Peyer's patch (tissue), 4 donors: ENCODE data around the gene POLR1B. TPM values are rescaled to one million over a fixed set of nuclear protein-coding genes. Genes with fewer than 3 reads are reported as not detected.
"Not testable (repeated sequence)": the region's sequence is repeated elsewhere in the genome, so short reads cannot be mapped to it uniquely, and the experiment has no call there.

ENCODE experiments used
- DNase-seq, 3 donors: peaks; one replicate each; pipeline ENCODE4 v3.0.0-alpha.2; 2017 to 2019
- H3K27ac ChIP-seq, 4 donors: fragments of 200-600 bp; sonication (generic); one replicate each; pipeline ENCODE4 v1.5.1; 2016 to 2019
- H3K27me3 ChIP-seq, 2 donors: fragments of 200-600 bp; sonication (generic); one replicate each; pipeline ENCODE4 v1.5.1; 2019
- H3K36me3 ChIP-seq, 3 donors: fragments of 200-600 bp; sonication (generic); one replicate each; pipeline ENCODE4 v1.5.1; 2016 to 2019
- H3K4me1 ChIP-seq, 4 donors: fragments of 200-600 bp; sonication (generic); one replicate each; pipeline ENCODE4 v1.5.1; 2016 to 2019
- H3K4me3 ChIP-seq, 4 donors: fragments of 200-600 bp; sonication (generic); 1 replicate in 3 of 4; 2 replicates in 1 of 4; pipeline ENCODE4 v1.5.1; 2016 to 2019; ENCODE audit warnings: mild to moderate bottlenecking in 1 of 4
- H3K9me3 ChIP-seq, 4 donors: fragments of 200-600 bp; sonication (generic); one replicate each; pipeline ENCODE4 v1.5.1; 2016 to 2019; ENCODE audit warnings: mild to moderate bottlenecking in 1 of 4
- CTCF ChIP-seq, 6 experiments: fragments of 450-650 bp in 4 of 6; fragments of 200-600 bp in 2 of 6; sonication (generic) in 1 of 6; IDR thresholded peaks; one replicate each; pipeline ENCODE4 v1.5.1; 2017 to 2019; ENCODE audit warnings: antibody characterized with exemption in 6 of 6, mild to moderate bottlenecking in 3 of 6, moderate library complexity in 1 of 6
- POLR2A ChIP-seq, 2 donors: fragments of 450-650 bp; IDR thresholded peaks; one replicate each; pipeline ENCODE4 v1.5.1; 2017; ENCODE audit warnings: antibody characterized with exemption in 2 of 2, mild to moderate bottlenecking in 2 of 2, moderate library complexity in 2 of 2
- total RNA-seq, 4 donors: library from RNA; depleted of rRNA; stranded (reverse); fragments of >200 nt; gene quantifications; one replicate each; pipeline ENCODE4 v1.1.0, GENCODE V29; 2016

POLR1B gene
- total RNA-seq, 4 donors from 2014 or later: 7.5 to 15.8 (median 10.0) TPM

GRCh38 chr2:112500850-112501484 lies 41.3 kb upstream of the POLR1B start:
- H3K4me1 ChIP-seq, H3K4me3 ChIP-seq, H3K36me3 ChIP-seq, H3K27ac ChIP-seq, H3K9me3 ChIP-seq, H3K27me3 ChIP-seq: not testable (repeated sequence)
- DNase-seq: peak in 2 of 3 donors; percentile 37 to 72
- TF ChIP-seq CTCF (IDR thresholded peaks at IDR 0.05): peak in 4 of 6 experiments; percentile 43 to 75 (median 56)

- not testable (repeated sequence) for H3K36me3 ChIP-seq, H3K27ac ChIP-seq, H3K4me3 ChIP-seq, H3K9me3 ChIP-seq, H3K4me1 ChIP-seq, H3K27me3 ChIP-seq, DNase-seq
These were observed 32.8 kb upstream of the POLR1B start for GRCh38 chr2:112509239-112509998.

- DNase-seq: no peak
- Histone ChIP-seq H3K27ac (no peak overlapping the region), H3K36me3 (peaks cover 0 to 34% (median 0%) of the 10 kb centered on the region in 3 donors), H3K27me3 (no peaks in the 10 kb centered on the region), H3K4me3 (no peak overlapping the region), H3K4me1 (no peaks in the 10 kb centered on the region), H3K9me3 (no peaks in the 10 kb centered on the region)
- TF ChIP-seq CTCF (IDR thresholded peaks at IDR 0.05): no peak
- no peak for TF ChIP-seq POLR2A (IDR thresholded peaks at IDR 0.05)
These were observed 25.5 kb upstream of the POLR1B start for GRCh38 chr2:112516801-112517200.

- Histone ChIP-seq H3K9me3 (no peaks in the 10 kb centered on the region), H3K36me3 (peaks cover 0 to 41% (median 0%) of the 10 kb centered on the region in 3 donors), H3K27ac (no peak overlapping the region), H3K4me3 (no peak overlapping the region), H3K4me1 (no peaks in the 10 kb centered on the region), H3K27me3 (no peaks in the 10 kb centered on the region)
- no peak for DNase-seq
- TF ChIP-seq CTCF (IDR thresholded peaks at IDR 0.05) (no peak), POLR2A (IDR thresholded peaks at IDR 0.05) (no peak)
These were observed 23.5 kb upstream of the POLR1B start for GRCh38 chr2:112518807-112519206.

- no peaks in the 10 kb centered on the region for H3K4me1 ChIP-seq
- no peak overlapping the region for H3K27ac ChIP-seq
- TF ChIP-seq POLR2A (IDR thresholded peaks at IDR 0.05): no peak
- no peak for TF ChIP-seq CTCF (IDR thresholded peaks at IDR 0.05)
- H3K27me3 ChIP-seq: no peaks in the 10 kb centered on the region
- H3K9me3 ChIP-seq: no peaks in the 10 kb centered on the region
- H3K36me3 ChIP-seq: peaks cover 0 to 41% (median 0%) of the 10 kb centered on the region in 3 donors
- no peak overlapping the region for H3K4me3 ChIP-seq
- DNase-seq: no peak
These were observed 22.8 kb upstream of the POLR1B start for GRCh38 chr2:112519506-112519905.

GRCh38 chr2:112520234-112520783 lies 22.0 kb upstream of the POLR1B start:
- TF ChIP-seq CTCF (IDR thresholded peaks at IDR 0.05) (no peak), POLR2A (IDR thresholded peaks at IDR 0.05) (no peak)
- no peaks in the 10 kb centered on the region for H3K27me3 ChIP-seq
- no peaks in the 10 kb centered on the region for H3K4me1 ChIP-seq
- H3K36me3 ChIP-seq: peaks cover 0 to 36% (median 0%) of the 10 kb centered on the region in 3 donors
- no peak overlapping the region for H3K4me3 ChIP-seq
- no peak overlapping the region for H3K27ac ChIP-seq
- no peaks in the 10 kb centered on the region for H3K9me3 ChIP-seq
- DNase-seq: no peak
